ENCODE data around the gene ETNPPL. TPM values are rescaled to one million over a fixed set of nuclear protein-coding genes. Genes with fewer than 3 reads are reported as not detected.

ETNPPL gene
- total and polyA plus RNA-seq, 2 of the 13 experiments (the other 11 are each of a cell fraction or from before 2014, with no cell fraction given): 1.4 to 6.0 TPM

DNA sequence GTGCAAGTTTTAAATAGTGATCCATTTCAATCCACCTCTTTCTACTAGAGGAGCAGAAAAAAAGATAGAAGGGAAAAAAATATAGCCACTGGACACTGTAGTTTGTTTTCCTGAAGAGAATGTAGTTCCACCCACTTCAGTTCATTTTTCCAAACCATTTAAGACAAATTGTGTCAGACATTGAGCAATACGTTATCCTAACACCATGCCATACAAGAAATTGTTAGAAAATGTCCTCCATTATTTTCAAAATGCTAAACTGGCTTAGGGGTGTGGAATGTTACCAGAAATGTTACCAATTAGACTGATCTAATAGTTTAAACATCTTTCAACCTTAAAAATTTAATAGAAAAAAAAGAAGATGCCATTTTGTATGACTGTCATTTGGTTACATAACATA, 48.6 kb upstream of the ETNPPL start:
- H3K4me1 ChIP-seq (ENCODE audit: insufficient read depth, low read length): no peaks in the 10 kb centered on the region
- H3K9me3 ChIP-seq (ENCODE audit: low read length): no peaks in the 10 kb centered on the region
- H3K4me3 ChIP-seq (replicated peaks in 1 of 3; ENCODE audit: insufficient read depth in 1 of 3, low read depth in 2 of 3, low read length in 3 of 3): no peak overlapping the region
- H3K79me2 ChIP-seq (ENCODE audit: insufficient read depth, low read length): no peaks in the 10 kb centered on the region
- 13% methylated on average over 1 of the region's 1 CpG for WGBS (ENCODE audit: low lambda C conversion rate)
- FAIRE-seq (no peak), DNase-seq (ENCODE audit: low spot score) (no peak), ATAC-seq (no peak)
- H3K36me3 ChIP-seq (replicated peaks in 1 of 2; ENCODE audit: control insufficient read depth in 1 of 2, insufficient read depth in 2 of 2, low read length in 2 of 2): no peaks in the 10 kb centered on the region
- TF ChIP-seq PHF20 (CRISPR knock-in tag; IDR thresholded peaks at IDR 0.05) (no peak), BHLHE40 (IDR thresholded peaks at IDR 0.05; ENCODE audit: low read length) (no peak), ZSCAN22 (CRISPR knock-in tag; IDR thresholded peaks at IDR 0.05) (no peak), ZNF468 (CRISPR knock-in tag; IDR thresholded peaks at IDR 0.05) (no peak), ZFP36L1 (CRISPR knock-in tag; IDR thresholded peaks at IDR 0.05) (no peak), RXRA (CRISPR knock-in tag; IDR thresholded peaks at IDR 0.05) (no peak), HOXA3 (CRISPR knock-in tag; IDR thresholded peaks at IDR 0.05) (no peak), ZNF7 (CRISPR knock-in tag; IDR thresholded peaks at IDR 0.05) (no peak), HHEX (CRISPR knock-in tag; IDR thresholded peaks at IDR 0.05) (no peak), RFX3 (CRISPR knock-in tag; IDR thresholded peaks at IDR 0.05) (no peak), ZMYM3 (CRISPR knock-in tag; IDR thresholded peaks at IDR 0.05) (no peak)
- TF ChIP-seq, protein P1, sequence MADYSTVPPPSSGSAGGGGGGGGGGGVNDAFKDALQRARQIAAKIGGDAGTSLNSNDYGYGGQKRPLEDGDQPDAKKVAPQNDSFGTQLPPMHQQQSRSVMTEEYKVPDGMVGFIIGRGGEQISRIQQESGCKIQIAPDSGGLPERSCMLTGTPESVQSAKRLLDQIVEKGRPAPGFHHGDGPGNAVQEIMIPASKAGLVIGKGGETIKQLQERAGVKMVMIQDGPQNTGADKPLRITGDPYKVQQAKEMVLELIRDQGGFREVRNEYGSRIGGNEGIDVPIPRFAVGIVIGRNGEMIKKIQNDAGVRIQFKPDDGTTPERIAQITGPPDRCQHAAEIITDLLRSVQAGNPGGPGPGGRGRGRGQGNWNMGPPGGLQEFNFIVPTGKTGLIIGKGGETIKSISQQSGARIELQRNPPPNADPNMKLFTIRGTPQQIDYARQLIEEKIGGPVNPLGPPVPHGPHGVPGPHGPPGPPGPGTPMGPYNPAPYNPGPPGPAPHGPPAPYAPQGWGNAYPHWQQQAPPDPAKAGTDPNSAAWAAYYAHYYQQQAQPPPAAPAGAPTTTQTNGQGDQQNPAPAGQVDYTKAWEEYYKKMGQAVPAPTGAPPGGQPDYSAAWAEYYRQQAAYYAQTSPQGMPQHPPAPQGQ (CRISPR knock-in tag; IDR thresholded peaks at IDR 0.05; ENCODE audit: borderline replicate concordance): no peak
- TF ChIP-seq, protein P2, sequence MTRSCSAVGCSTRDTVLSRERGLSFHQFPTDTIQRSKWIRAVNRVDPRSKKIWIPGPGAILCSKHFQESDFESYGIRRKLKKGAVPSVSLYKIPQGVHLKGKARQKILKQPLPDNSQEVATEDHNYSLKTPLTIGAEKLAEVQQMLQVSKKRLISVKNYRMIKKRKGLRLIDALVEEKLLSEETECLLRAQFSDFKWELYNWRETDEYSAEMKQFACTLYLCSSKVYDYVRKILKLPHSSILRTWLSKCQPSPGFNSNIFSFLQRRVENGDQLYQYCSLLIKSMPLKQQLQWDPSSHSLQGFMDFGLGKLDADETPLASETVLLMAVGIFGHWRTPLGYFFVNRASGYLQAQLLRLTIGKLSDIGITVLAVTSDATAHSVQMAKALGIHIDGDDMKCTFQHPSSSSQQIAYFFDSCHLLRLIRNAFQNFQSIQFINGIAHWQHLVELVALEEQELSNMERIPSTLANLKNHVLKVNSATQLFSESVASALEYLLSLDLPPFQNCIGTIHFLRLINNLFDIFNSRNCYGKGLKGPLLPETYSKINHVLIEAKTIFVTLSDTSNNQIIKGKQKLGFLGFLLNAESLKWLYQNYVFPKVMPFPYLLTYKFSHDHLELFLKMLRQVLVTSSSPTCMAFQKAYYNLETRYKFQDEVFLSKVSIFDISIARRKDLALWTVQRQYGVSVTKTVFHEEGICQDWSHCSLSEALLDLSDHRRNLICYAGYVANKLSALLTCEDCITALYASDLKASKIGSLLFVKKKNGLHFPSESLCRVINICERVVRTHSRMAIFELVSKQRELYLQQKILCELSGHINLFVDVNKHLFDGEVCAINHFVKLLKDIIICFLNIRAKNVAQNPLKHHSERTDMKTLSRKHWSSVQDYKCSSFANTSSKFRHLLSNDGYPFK (CRISPR knock-in tag; IDR thresholded peaks at IDR 0.05; ENCODE audit: borderline replicate concordance): no peak
- no TSS peak for BruUV-seq (replicated peaks)
- no peaks in the 10 kb centered on the region for H3K27me3 ChIP-seq (ENCODE audit: control insufficient read depth in 1 of 2, insufficient read depth in 2 of 2, low read length in 2 of 2)
- H4K20me1 ChIP-seq (ENCODE audit: insufficient read depth, low read length): no peaks in the 10 kb centered on the region
- H3K4me2 ChIP-seq (ENCODE audit: low read depth, low read length): no peak overlapping the region
- H2AFZ ChIP-seq (ENCODE audit: low read length): no peak overlapping the region
- in situ Hi-C loops (cut with HindIII; ENCODE audit: extremely low pct_ligation_motif_present, low pct_unique_long_range_greater_than_20kb): no loop called here
- POLR2A ChIA-PET: no interaction called here
- intact Hi-C loops (cut with micrococcal nuclease; ENCODE audit: unreplicated experiment): no loop called here
- no peak overlapping the region for H3K9ac ChIP-seq (ENCODE audit: insufficient read depth, low read depth, low read length)
- no peak overlapping the region for H3K27ac ChIP-seq (ENCODE audit: extremely low read length, insufficient read depth, low read length)
- CTCF ChIA-PET (ENCODE audit: low intra/inter-chr PET ratio, low total read pairs): no interaction called here

All from HepG2 (cell line).